Trophoblast cell (in vitro differentiated cells and primary cell): ENCODE results near the gene SLC24A4.

Experiments used
- DNase-seq, 2 donors: peaks; one replicate each; pipeline ENCODE4 v3.0.0-alpha.2; 2016
- H2AFZ ChIP-seq: 2 replicates; pipeline ENCODE4 v1.6.1; 2013; ENCODE audit warnings: low read length, moderate library complexity, mild to moderate bottlenecking; ENCODE audit not compliant: insufficient read depth, poor library complexity
- H2AK5ac ChIP-seq: 2 replicates; pipeline ENCODE4 v1.6.1; 2013; ENCODE audit warnings: mild to moderate bottlenecking, low read length
- H2BK120ac ChIP-seq: 2 replicates; pipeline ENCODE4 v1.6.1; 2013; ENCODE audit warnings: low read length, mild to moderate bottlenecking, moderate library complexity; ENCODE audit not compliant: insufficient read depth, poor library complexity
- H2BK12ac ChIP-seq: 2 replicates; pipeline ENCODE4 v1.6.1; 2013; ENCODE audit warnings: mild to moderate bottlenecking, low read length, moderate library complexity
- H2BK5ac ChIP-seq: 2 replicates; pipeline ENCODE4 v1.6.1; 2013; ENCODE audit warnings: low read length, low read depth, moderate library complexity, mild to moderate bottlenecking; ENCODE audit not compliant: poor library complexity
- H3K14ac ChIP-seq: 2 replicates; pipeline ENCODE4 v1.6.1; 2013; ENCODE audit warnings: mild to moderate bottlenecking, low read length
- H3K18ac ChIP-seq: 2 replicates; pipeline ENCODE4 v1.6.1; 2013; ENCODE audit warnings: mild to moderate bottlenecking, low read length
- H3K23ac ChIP-seq: 2 replicates; pipeline ENCODE4 v1.6.1; 2013; ENCODE audit warnings: low read length
- H3K27ac ChIP-seq: 2 replicates; pipeline ENCODE4 v1.5.1; 2013; ENCODE audit warnings: low read depth, mild to moderate bottlenecking, inconsistent platforms, low read length, moderate library complexity
- H3K27me3 ChIP-seq: 2 replicates; pipeline ENCODE4 v1.6.1; 2013; ENCODE audit warnings: inconsistent platforms, mild to moderate bottlenecking, low read length, moderate library complexity; ENCODE audit not compliant: insufficient read depth
- H3K36me3 ChIP-seq, 2 experiments: 1 replicate in 1 of 2; 2 replicates in 1 of 2; pipeline ENCODE4 v1.6.1; 2013; ENCODE audit warnings: low read length in 2 of 2, mild to moderate bottlenecking in 2 of 2, moderate library complexity in 1 of 2; ENCODE audit not compliant: insufficient read depth in 2 of 2, control insufficient read depth in 1 of 2
- H3K4ac ChIP-seq: 2 replicates; pipeline ENCODE4 v1.6.1; 2013; ENCODE audit warnings: low read depth, mild to moderate bottlenecking, low read length, moderate library complexity
- H3K4me1 ChIP-seq, 2 experiments: 1 replicate in 1 of 2; 2 replicates in 1 of 2; pipeline ENCODE4 v1.6.1; 2013; ENCODE audit warnings: low read length in 2 of 2, mild to moderate bottlenecking in 2 of 2, moderate library complexity in 1 of 2; ENCODE audit not compliant: insufficient read depth in 2 of 2, control insufficient read depth in 1 of 2
- H3K4me2 ChIP-seq: 2 replicates; pipeline ENCODE4 v1.6.1; 2013; ENCODE audit warnings: inconsistent platforms, mild to moderate bottlenecking, low read length, moderate library complexity
- H3K4me3 ChIP-seq: 2 replicates; pipeline ENCODE4 v1.5.1; 2013; ENCODE audit warnings: mild to moderate bottlenecking, low read depth, low read length, inconsistent platforms
- H3K79me1 ChIP-seq: one replicate; pipeline ENCODE4 v1.6.1; 2013; ENCODE audit warnings: low read length
- H3K79me2 ChIP-seq: 2 replicates; pipeline ENCODE4 v1.6.1; 2013; ENCODE audit warnings: low read length, mild to moderate bottlenecking; ENCODE audit not compliant: control insufficient read depth, insufficient read depth, poor library complexity
- H3K9ac ChIP-seq: 2 replicates; pipeline ENCODE4 v1.6.1; 2013; ENCODE audit warnings: mild to moderate bottlenecking, low read length
- H3K9me3 ChIP-seq: 2 replicates; pipeline ENCODE4 v1.6.1; 2013; ENCODE audit warnings: low read depth, mild to moderate bottlenecking, control low read depth, inconsistent platforms, low read length; ENCODE audit not compliant: insufficient read depth
- H4K12ac ChIP-seq: 2 replicates; pipeline ENCODE4 v1.6.1; 2013; ENCODE audit warnings: low read depth, mild to moderate bottlenecking, low read length, moderate library complexity
- H4K8ac ChIP-seq: 2 replicates; pipeline ENCODE4 v1.6.1; 2013; ENCODE audit warnings: low read depth, mild to moderate bottlenecking, low read length, moderate library complexity
- H4K91ac ChIP-seq: one replicate; pipeline ENCODE4 v1.6.1; 2013; ENCODE audit warnings: low read depth, mild to moderate bottlenecking, low read length, moderate library complexity
- WGBS: extraction: QIAGEN DNeasy Blood & Tissue Kit; methylation state at CpG from one replicate; pipeline ENCODE4 v1.1.7; 2013; ENCODE audit warnings: missing lambda C conversion rate; ENCODE audit not compliant: insufficient read length, insufficient coverage; ENCODE audit errors: extremely low coverage; 5-methylcytosine and 5-hydroxymethylcytosine counted together

The SLC24A4 gene

DNA sequence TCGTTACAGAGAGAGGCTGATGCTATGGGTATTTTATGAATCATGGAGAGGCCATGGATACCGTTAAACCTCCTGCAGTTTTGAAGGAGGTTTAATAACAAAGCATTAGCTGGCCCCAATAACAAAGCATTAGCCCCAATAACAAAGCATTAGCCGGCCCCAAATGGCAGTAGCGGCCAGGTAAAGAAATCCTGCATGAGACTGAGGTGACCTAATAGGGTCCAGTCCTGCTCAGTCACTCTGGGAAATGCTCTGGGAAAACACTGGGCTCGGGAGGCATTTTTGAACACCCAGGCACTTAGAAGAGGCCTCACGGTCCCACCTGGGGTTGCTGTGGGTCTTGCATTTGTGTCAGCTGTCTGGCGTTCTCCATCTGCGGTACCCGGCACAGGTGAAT lies 189.8 kb downstream of the SLC24A4 start:
- H2BK5ac ChIP-seq = no peak overlapping the region
- H4K91ac ChIP-seq = peak overlapping the region; percentile 96
- no CpG with 5 or more reads among the region's 9 CpGs for WGBS
- peaks cover 18% of the 10 kb centered on the region for H3K79me2 ChIP-seq
- H2AFZ ChIP-seq = no peak overlapping the region
- H3K4me1 ChIP-seq = peaks cover 11 to 25% of the 10 kb centered on the region in 2 experiments
- H3K14ac ChIP-seq = peak overlapping the region; percentile 98
- H3K27me3 ChIP-seq = peaks cover 3% of the 10 kb centered on the region
- peaks cover 33% of the 10 kb centered on the region for H3K79me1 ChIP-seq
- no peaks in the 10 kb centered on the region for H3K9me3 ChIP-seq
- no peak overlapping the region for H3K4me3 ChIP-seq
- no peak overlapping the region for H3K23ac ChIP-seq
- H4K12ac ChIP-seq = peak overlapping the region; percentile 85
- peak overlapping the region; percentile 18 for H2AK5ac ChIP-seq
- no peak overlapping the region for H3K4ac ChIP-seq
- H3K27ac ChIP-seq = no peak overlapping the region
- no peaks in the 10 kb centered on the region for H3K36me3 ChIP-seq
- H2BK12ac ChIP-seq = peak overlapping the region; percentile 67
- DNase-seq = no peak
- H3K9ac ChIP-seq = no peak overlapping the region
- H2BK120ac ChIP-seq = peak overlapping the region; percentile 93
- H4K8ac ChIP-seq = peak overlapping the region; percentile 97
- H3K4me2 ChIP-seq = no peak overlapping the region
- peak overlapping the region; percentile 20 for H3K18ac ChIP-seq

DNA sequence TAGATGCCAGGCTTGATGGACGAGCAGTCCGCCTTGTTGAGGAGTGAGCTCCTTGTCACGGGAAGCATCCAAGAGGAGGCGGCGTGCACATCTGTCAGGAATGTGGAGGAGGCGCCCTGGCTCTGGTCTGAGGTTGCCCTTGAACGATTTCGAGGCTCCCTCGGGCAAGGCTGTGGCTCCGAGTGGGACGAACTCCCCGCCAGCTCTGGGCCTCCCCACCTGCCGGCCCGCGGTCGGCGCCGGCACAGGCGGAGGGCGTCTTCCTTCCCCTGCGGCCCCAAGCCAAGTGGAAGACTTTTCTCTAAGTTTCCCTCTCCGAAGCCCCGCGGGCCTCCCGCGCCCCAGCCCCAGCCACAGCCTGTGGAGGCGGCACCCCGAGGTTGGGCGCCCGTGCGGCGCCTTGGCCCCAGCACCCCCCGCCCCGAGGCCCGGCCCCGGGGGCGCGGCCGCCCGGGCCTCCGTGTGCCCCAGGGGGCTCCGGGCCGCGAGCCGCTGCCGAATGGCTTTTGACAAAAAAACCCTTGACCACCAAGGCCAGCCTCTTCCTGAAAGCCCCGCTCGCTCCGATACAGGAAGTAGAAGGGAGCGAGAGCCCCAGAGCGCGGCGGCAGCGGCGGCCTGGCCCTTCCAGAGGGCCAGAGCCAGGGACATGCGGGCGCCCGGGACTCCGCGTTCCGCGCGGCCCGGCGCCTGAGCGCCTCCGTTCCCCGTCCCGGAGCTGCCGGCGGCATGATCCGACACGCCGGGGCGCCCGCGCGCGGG lies 190.4 kb downstream of the SLC24A4 start, which contains the start of gene RIN3:
RIN3 (plus strand) TSS at position 578 of the 762 bp plus-strand sequence; CDS start at position 730, 152 bp downstream.
- H3K4me1 ChIP-seq = peaks cover 11 to 25% of the 10 kb centered on the region in 2 experiments

DNA sequence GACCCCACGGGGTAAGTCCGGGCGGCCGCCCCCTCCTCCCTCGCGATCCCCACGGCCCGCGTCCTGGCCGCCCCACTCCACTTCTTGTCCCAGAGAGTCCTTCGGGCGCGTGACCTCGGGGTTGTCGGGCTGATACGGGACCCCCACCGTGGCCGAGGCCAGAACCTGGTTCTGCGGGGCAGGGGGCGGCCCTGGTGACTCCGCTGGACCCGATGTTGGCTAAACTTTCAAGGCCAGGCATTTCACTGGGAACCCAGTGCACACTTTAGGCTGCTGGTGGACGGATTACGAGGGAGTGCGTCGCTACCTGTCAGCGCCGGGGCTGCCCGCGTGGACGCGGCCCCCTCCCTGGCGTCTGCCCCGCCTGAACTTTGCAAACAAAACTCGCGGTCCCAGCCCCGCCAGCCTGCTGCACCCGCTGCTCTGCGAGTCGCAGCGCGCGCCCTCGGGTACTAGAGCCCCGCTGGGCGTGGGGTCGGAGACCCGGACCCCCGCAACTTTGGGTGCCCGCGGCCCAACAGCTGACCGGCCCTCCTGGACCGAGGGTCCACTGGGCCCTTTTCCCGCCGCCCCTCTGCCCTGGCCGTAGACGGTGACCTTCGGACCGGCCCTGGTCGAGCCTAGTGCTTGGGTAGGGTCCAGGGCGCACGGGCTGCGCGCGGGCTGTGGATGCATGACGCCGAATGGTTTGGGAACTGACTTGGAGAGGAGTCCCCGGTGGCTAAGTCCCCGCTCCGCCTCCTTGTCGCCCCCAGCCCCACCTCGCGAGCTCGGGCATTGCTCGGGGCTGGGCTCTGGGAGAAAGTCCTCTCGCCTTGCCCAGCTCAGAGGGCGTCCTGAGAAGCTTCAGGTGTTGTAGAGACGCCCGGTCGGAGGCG lies 191.2 kb downstream of the SLC24A4 start:
- Histone ChIP-seq H2BK12ac (peak overlapping the region; percentile 76), H3K9ac (peak overlapping the region; percentile 88), H2BK120ac (peak overlapping the region; percentile 93), H3K4me2 (peak overlapping the region; percentile 90), H3K36me3 (no peaks in the 10 kb centered on the region), H3K14ac (peak overlapping the region; percentile 98), H3K79me2 (peaks cover 18% of the 10 kb centered on the region), H2BK5ac (peak overlapping the region; percentile 74), H3K27me3 (peaks cover 3% of the 10 kb centered on the region), H3K4me1 (peaks cover 11 to 25% of the 10 kb centered on the region in 2 experiments), H3K23ac (no peak overlapping the region), H3K9me3 (no peaks in the 10 kb centered on the region), H3K27ac (peak overlapping the region; percentile 57), H4K12ac (peak overlapping the region; percentile 68), H3K79me1 (peaks cover 33% of the 10 kb centered on the region), H4K91ac (peak overlapping the region; percentile 96), H3K4me3 (peak overlapping the region; percentile 79), H4K8ac (peak overlapping the region; percentile 97), H3K4ac (peak overlapping the region; percentile 93), H3K18ac (peak overlapping the region; percentile 98), H2AK5ac (peak overlapping the region; percentile 87), H2AFZ (peak overlapping the region; percentile 93)
- peak; percentile 32 to 46 for DNase-seq
- no CpG with 5 or more reads among the region's 81 CpGs for WGBS

More for the DNA sequence above, 190.4 kb downstream of the SLC24A4 start, which contains the start of gene RIN3:
- Histone ChIP-seq H3K79me1 (peaks cover 33% of the 10 kb centered on the region), H3K14ac (peak within 1 kb of the TSS; percentile 98), H3K4me2 (peak within 1 kb of the TSS; percentile 90), H3K9ac (peak within 1 kb of the TSS; percentile 88), H4K91ac (peak within 1 kb of the TSS; percentile 96), H2BK12ac (peak within 1 kb of the TSS; percentile 76), H3K36me3 (no peaks in the 10 kb centered on the region), H2AFZ (peak within 1 kb of the TSS; percentile 93), H3K4me3 (peak within 1 kb of the TSS; percentile 79), H3K79me2 (peaks cover 18% of the 10 kb centered on the region), H3K9me3 (no peaks in the 10 kb centered on the region), H3K23ac (no peak within 1 kb of the TSS), H3K27ac (peak within 1 kb of the TSS; percentile 57), H2BK120ac (peak within 1 kb of the TSS; percentile 93), H2AK5ac (peak within 1 kb of the TSS; percentile 87), H3K18ac (peak within 1 kb of the TSS; percentile 98), H4K8ac (peak within 1 kb of the TSS; percentile 97), H3K4ac (peak within 1 kb of the TSS; percentile 93), H2BK5ac (peak within 1 kb of the TSS; percentile 74), H3K27me3 (peaks cover 3% of the 10 kb centered on the region), H4K12ac (peak within 1 kb of the TSS; percentile 85)
- WGBS = no CpG with 5 or more reads among the region's 79 CpGs
- DNase-seq = peak; percentile 80 to 84

DNA sequence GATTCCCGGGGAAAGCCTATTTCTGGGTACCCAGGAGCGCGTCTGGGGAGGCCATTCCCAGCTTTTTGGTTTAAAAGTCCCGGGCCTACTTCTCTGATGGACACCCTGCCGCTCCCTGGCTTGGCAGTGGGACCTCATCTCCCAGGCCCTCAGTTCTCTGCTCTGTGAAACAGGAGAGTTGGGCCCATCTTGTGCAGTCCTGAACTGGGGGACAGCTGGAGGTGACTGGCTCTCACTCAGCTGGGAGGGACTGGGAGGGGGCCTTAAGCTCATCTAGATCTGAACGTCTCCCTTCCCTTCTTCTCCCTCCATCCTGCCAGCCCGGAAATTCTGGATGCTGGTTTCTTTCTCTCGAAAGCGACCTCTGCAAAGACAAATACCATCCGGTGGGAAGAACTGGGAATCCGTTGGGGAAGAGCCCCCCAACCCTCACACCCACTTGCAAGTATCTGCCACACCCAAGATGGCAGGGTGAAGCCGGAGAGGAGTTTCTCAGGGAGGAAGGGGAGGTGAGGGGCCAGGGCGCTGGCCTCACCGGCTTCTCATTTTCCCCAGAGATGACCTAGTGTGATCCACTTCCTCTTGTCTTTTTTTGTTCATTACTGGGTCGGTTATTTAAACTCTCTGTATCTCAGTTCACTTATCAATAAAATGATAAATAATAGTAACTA lies 192.0 kb downstream of the SLC24A4 start:
- Histone ChIP-seq H2AK5ac (peak overlapping the region; percentile 87), H3K36me3 (no peaks in the 10 kb centered on the region), H3K9me3 (no peaks in the 10 kb centered on the region), H2AFZ (no peak overlapping the region), H3K23ac (no peak overlapping the region), H3K27me3 (peaks cover 3% of the 10 kb centered on the region), H2BK120ac (no peak overlapping the region), H3K4me1 (peaks cover 11 to 25% of the 10 kb centered on the region in 2 experiments), H3K27ac (no peak overlapping the region), H2BK12ac (no peak overlapping the region), H4K12ac (no peak overlapping the region), H3K14ac (peak overlapping the region; percentile 36), H4K91ac (peak overlapping the region; percentile 96), H3K4me3 (peak overlapping the region; percentile 79), H3K4ac (peak overlapping the region; percentile 93), H3K79me1 (peaks cover 29% of the 10 kb centered on the region), H2BK5ac (peak overlapping the region; percentile 32), H3K79me2 (peaks cover 18% of the 10 kb centered on the region), H3K18ac (peak overlapping the region; percentile 98), H3K4me2 (peak overlapping the region; percentile 90), H4K8ac (peak overlapping the region; percentile 97), H3K9ac (no peak overlapping the region)
- no CpG with 5 or more reads among the region's 15 CpGs for WGBS
- no peak for DNase-seq
